GM21825 (cell line): ENCODE results near the gene CCIN.
"Not testable (repeated sequence)": the region's sequence is repeated elsewhere in the genome, so short reads cannot be mapped to it uniquely, and the experiment has no call there.

Experiments
- ATAC-seq: cut with Tn5 transposase; IDR thresholded peaks from one replicate; pipeline ENCODE4 v1.9.1; 2021; ENCODE audit warnings: mild to moderate bottlenecking, moderate library complexity; ENCODE audit not compliant: unreplicated experiment

Gene CCIN

DNA sequence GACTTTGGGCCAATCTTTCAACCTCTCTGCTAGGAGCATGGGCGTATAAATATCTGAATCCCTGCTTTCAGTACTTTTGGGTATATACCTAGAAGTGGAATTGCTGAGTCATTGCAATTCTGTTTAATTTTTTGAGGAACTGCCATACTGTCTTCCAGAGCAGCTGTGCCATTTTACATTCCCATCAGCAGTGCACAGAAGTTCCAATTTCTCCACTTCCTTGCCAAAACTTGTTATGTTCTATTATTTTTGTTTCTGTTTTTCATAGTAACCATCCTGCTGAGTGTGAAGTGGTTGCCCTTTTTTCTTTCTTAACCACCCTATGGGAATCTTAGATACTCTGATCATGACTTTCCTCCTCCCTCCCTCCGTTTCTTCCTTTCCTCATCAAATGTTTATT is 11.1 kb upstream of the CCIN start:
- ATAC-seq = no peak

DNA sequence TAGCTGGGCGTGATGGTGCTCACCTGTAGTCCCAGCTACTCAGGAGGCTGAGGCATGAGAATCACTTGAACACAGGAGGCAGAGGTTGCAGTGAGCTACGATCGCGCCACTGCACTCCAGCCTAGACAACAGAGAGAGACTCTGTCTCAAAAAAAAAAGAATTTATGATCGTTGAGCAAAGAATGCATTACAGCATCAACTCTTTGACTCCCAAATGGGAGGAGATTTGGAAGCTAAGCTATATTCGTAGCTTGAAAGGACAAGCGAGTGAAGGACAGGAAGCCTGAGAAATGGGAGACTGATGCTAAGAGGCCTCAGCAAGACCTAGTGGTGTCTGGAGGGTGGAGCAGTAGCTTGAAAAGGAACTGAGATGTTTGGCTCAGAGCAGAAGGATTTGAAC is 10.3 kb upstream of the CCIN start:
- ATAC-seq = no peak

GRCh38 chr9:36159509-36159908 is 9.7 kb upstream of the CCIN start:
- ATAC-seq = not testable (repeated sequence)

- ATAC-seq = not testable (repeated sequence)
Measured at GRCh38 chr9:36160126-36160525, 9.1 kb upstream of the CCIN start.

DNA sequence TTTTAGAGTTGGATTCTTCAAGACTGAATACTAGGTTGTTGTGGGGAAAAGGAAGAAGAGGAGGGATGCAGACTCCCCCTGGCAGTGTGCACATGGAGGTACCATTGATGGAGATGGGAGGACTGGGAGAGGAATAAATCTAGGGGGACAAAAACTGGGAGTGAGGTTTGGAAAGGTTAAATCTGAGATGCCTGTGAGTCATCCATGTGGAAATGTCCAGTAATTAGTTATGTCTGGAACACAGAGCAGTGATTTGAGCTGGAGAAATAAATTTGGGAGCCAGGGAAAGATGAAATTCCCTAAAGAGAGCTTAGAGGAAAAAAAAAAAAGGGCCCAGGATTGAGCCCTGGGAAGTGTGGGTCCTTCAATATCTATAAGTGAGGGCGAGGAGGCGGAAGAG is 8.0 kb upstream of the CCIN start:
- no peak for ATAC-seq

DNA sequence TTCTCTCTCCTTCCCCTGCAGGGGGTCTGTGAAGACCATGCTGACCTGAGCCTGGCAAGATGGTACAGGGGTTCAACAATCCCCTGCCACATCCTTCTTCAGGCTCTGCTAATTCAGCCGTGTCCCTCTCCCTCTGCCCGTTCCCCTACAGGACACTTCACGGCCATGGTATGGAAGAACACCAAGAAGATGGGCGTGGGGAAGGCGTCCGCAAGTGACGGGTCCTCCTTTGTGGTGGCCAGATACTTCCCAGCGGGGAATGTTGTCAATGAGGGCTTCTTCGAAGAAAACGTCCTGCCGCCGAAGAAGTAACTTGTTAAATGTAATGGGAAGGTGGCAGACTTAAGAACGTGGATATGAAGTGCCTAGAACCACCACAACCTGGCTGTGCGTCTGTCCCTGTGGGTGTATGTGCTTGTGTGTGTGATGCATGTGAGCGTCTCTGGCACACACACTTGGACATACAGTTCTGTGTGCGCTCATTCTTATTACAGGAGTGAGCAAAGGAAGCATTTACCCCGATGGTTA is 6.9 kb upstream of the CCIN start:
- ATAC-seq = no peak

DNA sequence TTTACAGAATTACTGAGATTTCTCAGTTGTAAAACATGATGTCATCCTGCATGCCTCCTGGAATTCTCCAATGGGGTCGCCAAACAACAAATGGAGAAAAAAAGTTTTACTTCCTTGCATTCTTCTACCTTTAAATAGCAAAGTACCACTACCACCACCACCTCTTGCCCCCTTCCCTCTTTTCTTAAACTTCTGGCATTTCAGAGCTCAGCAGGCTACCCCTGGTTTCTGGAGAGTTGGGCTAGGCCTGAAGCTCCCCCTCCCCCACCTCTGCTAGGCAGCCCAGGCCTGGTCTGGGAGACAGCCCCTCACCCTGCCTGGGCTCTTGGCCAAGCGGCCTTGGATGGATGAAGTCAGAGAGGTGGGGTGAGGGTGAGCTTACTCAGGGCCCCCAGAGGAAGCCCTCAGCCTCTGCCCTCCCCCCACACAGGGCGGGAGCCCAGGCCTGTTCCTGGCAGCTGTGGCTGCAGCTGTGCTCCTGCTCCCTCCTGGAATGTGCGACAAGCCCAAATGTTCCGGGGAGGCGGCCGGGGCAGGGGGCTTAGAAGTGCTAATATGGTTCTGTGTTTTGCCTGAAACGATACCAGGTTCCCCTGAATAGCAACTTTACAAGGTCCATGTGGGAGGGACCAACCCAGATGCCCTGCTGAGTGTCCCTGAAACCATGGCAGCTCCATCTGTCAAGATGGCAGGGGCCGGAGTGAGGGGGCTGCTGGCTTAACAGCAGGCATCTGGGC is 6.0 kb upstream of the CCIN start:
- ATAC-seq = no peak

DNA sequence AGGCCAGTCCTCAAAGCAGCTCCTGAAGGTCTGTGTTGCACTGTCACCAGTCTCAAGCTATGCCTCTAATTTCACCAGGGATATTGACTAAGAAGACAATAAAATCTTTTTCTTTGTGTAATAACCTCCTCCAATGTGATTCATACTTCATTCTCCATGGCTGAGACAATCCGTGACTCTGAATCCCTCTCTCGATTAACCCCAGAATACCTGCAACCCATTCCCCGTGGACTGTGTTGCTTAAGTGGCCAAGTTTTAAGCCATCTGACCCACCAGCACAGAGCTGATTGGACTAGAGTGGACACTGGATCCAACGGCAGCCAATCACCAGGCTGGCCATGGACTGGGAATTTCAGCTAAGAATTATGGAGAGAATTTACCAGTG is 5.4 kb upstream of the CCIN start:
- ATAC-seq = no peak

- ATAC-seq = no peak
Measured at GRCh38 chr9:36164372-36164771, 4.8 kb upstream of the CCIN start.

GRCh38 chr9:36164989-36165388 is 4.2 kb upstream of the CCIN start:
- ATAC-seq = no peak

- no peak for ATAC-seq
Measured at GRCh38 chr9:36165826-36166167, 3.4 kb upstream of the CCIN start.

- peak; percentile 82 for ATAC-seq
Measured at GRCh38 chr9:36166168-36166927, 2.8 kb upstream of the CCIN start.

GRCh38 chr9:36169708-36170107 is 520 bp downstream of the CCIN start:
- no peak for ATAC-seq

- no peak for ATAC-seq
Measured at GRCh38 chr9:36170531-36170930, 1.3 kb downstream of the CCIN start.

DNA sequence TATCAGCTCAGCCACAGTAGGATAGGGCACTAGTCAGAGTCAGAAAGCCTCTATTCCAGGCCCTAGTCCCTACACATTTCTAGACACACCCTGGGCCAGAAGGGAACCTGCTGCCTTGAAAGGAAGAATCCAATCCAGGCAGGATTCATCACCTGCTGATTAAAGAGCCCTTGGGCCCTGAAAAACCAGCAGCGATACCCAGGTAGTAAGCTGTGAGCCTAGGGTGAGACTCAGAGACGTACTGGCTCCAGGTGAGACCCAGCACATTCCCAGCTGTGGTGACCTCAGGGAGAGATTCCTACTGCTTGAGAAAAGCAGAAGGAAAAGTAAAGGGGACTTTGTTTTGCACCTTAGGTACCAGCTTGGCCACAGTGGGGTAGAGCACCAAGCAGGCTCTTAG is 4.7 kb downstream of the CCIN start:
- no peak for ATAC-seq

- no peak for ATAC-seq
Measured at GRCh38 chr9:36174271-36174670, 5.1 kb downstream of the CCIN start.

DNA sequence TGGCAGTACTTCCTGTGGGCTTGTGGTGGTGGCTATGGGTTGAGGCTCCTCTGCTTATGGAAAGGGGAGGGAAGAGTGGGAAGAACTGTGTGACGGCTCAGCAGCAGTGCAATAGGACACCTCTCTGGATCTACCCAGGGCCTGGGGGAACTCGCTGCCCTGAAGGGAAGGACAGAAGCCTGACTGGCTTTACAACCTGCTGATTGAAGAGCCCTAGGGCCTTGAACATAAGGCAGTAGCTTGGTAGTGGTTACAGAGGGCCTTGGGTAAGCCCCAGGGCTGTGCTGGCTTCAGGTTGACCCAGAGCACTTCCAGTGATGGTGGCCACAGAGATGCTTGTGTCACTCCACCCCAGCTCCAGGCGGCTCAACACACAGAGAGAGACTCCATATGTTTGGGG is 5.5 kb downstream of the CCIN start:
- no peak for ATAC-seq

DNA sequence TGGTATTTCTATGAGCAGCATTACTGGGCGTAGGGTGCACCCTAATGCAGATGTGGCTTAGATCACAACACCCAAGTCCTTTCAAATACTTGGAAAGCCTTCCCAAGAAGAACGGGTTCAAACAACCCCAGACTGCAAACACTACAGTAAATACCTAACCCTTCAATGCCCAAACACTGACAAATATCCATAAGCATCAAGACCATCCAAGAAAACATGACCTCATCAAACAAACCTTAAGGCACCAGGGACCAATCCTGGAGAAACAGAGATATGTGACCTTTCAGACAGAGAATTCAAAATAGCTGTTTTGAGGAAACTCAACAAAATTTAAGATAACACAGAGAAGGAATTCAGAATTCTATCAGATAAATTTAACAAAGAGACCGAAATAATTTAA is 6.0 kb downstream of the CCIN start:
- not testable (repeated sequence) for ATAC-seq

- not testable (repeated sequence) for ATAC-seq
Measured at GRCh38 chr9:36176496-36176895, 7.3 kb downstream of the CCIN start.

- no peak for ATAC-seq
Measured at GRCh38 chr9:36177571-36177970, 8.4 kb downstream of the CCIN start.

GRCh38 chr9:36180243-36180642 is 11.1 kb downstream of the CCIN start:
- not testable (repeated sequence) for ATAC-seq

DNA sequence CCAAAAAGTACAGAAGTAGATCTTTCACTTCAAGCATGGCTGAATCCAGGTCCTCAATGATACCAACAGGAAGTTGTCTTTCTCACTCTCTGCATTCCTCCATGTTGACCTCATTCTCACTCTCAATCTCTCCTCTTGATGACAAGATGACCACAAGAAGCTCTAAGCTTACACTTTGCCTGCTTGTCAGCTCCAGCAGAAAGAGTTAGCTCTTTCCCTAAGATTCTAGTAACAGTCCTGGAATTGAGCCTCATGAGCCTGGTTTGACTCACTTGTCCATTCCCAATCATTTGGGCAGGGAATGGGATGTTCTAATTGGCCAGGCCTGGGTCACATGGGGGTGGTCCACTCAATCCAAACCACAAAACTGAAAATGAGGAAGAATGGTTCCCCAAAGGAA is 18.2 kb downstream of the CCIN start:
- no peak for ATAC-seq
